Measurements from ENCODE around the gene PPP2R5E. TPM values are rescaled to one million over a fixed set of nuclear protein-coding genes. Genes with fewer than 3 reads are reported as not detected.
"Not testable (repeated sequence)": the region's sequence is repeated elsewhere in the genome, so short reads cannot be mapped to it uniquely, and the experiment has no call there.

The PPP2R5E gene
- total RNA-seq: 19.9 TPM

- peak; percentile 99 for DNase-seq
Observed at GRCh38 chr14:63543000-63543825, at the start of gene PPP2R5E. PPP2R5E (minus strand) TSS chr14:63543377; CDS start chr14:63539685, 3,692 bp downstream.

GRCh38 chr14:63583046-63583445 lies 39.9 kb upstream of the PPP2R5E start:
- not testable (repeated sequence) for DNase-seq

- DNase-seq: no peak
Observed at GRCh38 chr14:63581491-63581890, 38.3 kb upstream of the PPP2R5E start.

- no peak for DNase-seq
Observed at GRCh38 chr14:63578300-63578699, 35.1 kb upstream of the PPP2R5E start.

GRCh38 chr14:63573581-63573980 lies 30.4 kb upstream of the PPP2R5E start:
- no peak for DNase-seq

GRCh38 chr14:63565448-63565847 lies 22.3 kb upstream of the PPP2R5E start:
- DNase-seq: no peak

- no peak for DNase-seq
Observed at GRCh38 chr14:63564318-63564717, 21.1 kb upstream of the PPP2R5E start.

GRCh38 chr14:63563370-63564026 lies 20.3 kb upstream of the PPP2R5E start:
- DNase-seq: no peak

GRCh38 chr14:63562405-63562804 lies 19.2 kb upstream of the PPP2R5E start:
- no peak for DNase-seq

GRCh38 chr14:63555572-63555971 lies 12.4 kb upstream of the PPP2R5E start:
- no peak for DNase-seq

GRCh38 chr14:63551332-63551731 lies 8.2 kb upstream of the PPP2R5E start:
- no peak for DNase-seq

GRCh38 chr14:63547798-63548335 lies 4.7 kb upstream of the PPP2R5E start:
- no peak for DNase-seq

- no peak for DNase-seq
Observed at GRCh38 chr14:63545431-63545830, 2.3 kb upstream of the PPP2R5E start.

GRCh38 chr14:63544591-63545299 lies 1.6 kb upstream of the PPP2R5E start:
- DNase-seq: no peak

- no peak for DNase-seq
Observed at GRCh38 chr14:63543826-63544406, 739 bp upstream of the PPP2R5E start.

GRCh38 chr14:63542231-63542999 lies 762 bp downstream of the PPP2R5E start:
- DNase-seq: no peak

- DNase-seq: no peak
Observed at GRCh38 chr14:63535918-63536317, 7.3 kb downstream of the PPP2R5E start.

- DNase-seq: no peak
Observed at GRCh38 chr14:63533474-63533873, 9.7 kb downstream of the PPP2R5E start.

- DNase-seq: no peak
Observed at GRCh38 chr14:63524537-63525155, 18.5 kb downstream of the PPP2R5E start.

GRCh38 chr14:63523735-63524426 lies 19.3 kb downstream of the PPP2R5E start:
- DNase-seq: peak; percentile 45

Measured in skin of body (tissue), 2 donors.